GM10847 (cell line): ENCODE measurements around the gene MED22.

ENCODE experiments used
- POLR2A ChIP-seq: IDR thresholded peaks from 2 replicates; pipeline ENCODE4 v1.6.1; 2011; ENCODE audit not compliant: insufficient read length; ENCODE audit errors: extremely low read depth

The MED22 gene

DNA sequence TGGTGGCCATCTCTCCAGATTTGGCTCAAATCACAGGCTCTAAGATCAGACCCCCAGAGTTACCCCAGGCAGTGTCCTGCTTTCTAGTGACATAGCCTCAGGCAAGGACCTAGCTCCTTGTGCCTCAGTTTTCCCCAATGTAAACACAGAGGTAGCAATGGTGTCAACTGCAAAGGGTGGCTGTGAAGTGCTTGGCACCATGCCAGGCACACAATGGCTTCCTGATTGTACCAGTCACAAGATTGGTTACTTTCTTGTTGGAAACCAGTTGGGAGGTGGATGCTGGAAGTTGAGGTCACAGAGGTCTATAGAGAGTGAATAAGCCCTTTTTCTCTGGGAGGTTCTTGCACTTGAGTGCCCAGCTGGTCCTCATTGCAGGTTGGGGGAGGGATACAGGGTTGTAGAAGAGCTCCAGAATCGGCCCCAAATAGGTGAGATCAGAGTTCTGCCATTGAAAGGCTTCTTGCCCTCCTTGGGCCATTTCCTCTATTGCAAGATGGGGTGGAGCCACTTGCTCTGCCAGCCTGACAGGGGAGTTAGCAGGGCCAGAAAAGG, 30.6 kb upstream of the MED22 start:
- TF ChIP-seq POLR2A = no peak

DNA sequence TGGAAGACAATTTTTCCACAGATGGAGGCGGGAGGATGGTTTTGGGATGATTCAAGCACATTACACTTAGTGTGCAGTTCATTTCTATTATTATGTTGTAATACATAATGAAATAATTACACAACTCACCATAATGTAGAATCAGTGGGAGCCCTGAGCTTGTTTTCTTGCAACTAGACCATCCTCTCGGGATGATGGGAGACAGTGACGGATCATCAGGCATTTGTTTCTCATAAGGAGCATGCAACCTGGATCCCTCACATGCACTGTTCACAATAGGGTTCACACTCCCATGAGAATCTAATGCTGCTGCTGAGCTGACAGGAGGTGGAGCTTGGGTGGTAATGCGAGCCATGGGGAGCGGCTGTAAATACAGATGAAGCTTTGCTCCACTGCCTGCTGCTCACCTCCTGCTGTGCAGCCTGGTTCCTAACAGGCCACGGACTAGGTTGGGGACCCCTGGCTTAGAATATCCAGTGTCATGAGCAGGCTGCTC, 29.8 kb upstream of the MED22 start:
- no peak for TF ChIP-seq POLR2A

DNA sequence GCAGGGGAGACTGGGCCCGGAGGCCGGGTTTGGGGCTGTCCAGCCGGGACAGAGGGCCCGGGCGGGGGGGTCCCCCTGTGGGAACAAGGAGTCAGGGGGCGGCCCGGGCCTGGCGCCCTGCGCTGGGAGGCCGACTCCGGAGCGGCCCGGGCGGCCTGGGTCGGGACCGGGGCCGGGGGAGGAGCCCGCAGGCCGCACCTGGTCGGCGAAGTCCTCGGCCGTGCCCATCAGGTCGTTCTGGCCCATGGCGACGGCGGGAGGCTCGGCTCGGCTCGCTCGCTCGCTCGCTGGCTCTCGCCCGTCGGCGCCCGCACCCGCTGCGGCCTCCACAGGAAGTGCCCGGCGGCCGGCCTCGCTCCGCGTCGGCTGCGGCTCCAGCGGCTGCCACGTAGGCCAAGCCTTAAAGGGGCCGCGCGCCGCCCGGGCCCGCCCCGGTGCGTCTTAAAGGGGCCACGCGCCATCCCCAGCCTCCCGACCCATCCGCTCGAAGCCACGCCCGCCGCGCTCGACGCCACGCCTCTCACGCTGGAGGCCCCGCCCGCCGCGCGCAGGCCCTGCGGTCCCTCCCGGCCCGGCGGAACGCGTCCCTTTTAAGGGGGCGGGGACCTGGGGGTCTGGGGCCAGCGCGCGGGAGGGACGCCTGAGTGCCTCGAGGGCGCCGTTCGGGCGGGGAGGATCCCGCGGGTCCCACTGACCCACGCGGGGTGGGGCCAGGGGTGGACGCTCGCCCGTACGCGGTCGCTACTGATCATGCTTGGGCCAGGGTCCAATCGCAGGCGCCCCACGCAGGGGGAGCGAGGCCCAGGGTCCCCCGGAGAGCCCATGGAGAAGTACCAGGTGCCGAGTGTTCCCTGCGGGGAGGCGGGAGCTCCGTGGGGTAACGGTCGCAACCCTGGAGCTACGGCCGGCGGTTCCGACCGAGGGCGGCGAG, 28.1 kb upstream of the MED22 start, which contains the start of the genes STKLD1 and SURF4:
Gene STKLD1, plus strand, starts transcription at position 643 of the 931 bp plus-strand sequence. Its CDS starts 108 bp downstream, at position 751.
Gene SURF4, minus strand, starts transcription at position 337 of the 931 bp plus-strand sequence. Its CDS starts 91 bp downstream, at position 246.
- peak; percentile 87 for TF ChIP-seq POLR2A

DNA sequence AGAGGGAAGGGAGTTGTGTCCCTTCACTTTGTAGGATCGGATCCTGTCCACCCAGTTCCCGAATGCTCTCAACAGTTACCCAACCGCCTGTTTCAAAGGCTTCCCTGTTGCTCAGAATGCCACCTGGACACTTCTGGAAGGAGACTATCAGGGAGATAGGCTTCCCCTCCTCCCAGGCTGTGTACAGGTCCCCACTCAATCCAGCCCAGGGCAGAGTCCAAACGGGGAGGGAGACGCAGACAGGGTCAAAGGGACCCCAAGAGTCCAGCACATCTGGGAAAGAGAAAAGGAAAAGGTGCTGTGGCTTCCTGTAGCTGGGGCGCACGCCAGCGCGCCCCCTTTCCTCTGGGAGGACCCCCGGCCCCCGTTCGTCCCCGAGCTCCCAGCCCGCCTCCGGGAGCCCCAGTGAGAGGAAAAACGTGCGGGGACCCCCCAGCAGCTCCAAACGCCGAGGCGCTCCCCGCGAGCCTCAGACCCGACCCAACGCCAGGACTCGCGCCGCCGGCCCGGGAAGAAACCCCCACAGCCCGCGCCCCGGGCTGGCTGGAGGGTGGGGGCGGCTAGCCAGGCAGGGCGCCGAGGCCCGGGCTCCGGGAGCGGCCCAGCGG, 27.3 kb upstream of the MED22 start:
- no peak for TF ChIP-seq POLR2A

DNA sequence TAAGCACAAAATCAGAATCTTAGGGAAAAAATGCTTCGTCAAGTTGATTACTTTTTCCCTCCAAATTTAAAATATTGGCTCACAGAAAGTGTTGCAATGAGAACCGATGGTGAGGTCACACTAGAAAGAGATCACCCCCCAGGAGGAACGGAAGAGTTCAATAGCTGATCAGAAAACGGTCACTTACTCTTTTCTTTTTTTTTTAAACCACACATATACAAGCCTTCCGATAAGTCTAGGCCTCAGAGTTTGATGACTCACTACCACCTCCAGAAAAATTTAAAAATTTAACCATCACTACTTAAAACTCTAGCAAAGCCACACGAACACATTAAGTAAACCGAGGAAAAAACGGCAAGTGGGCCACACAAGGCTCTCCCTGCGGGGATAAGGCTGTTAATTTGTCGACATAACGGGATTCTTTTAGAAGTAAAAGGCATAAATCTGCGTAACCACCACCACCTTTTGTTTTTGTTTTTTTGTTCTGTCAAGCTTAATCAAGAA, 26.7 kb upstream of the MED22 start:
- no peak for TF ChIP-seq POLR2A

DNA sequence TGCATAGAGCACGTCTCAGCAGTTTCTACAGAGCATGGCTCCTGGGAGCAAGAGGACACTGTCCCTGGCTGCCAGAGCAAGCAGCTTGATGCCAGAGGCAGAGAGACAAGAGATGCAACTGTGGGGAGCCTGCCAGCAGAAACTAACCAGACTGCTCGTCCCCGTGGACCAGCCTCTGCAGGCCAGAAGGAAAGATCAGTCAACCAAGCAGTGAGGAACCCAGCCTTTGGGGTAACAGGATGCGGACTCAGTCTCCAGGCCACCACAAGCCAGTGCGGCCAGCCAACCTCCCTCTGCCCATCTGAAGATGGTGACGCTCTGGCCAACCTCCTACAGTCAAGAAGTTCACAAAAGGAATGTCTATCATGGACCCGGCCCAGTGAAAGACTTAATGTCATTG, 24.2 kb upstream of the MED22 start:
- no peak for TF ChIP-seq POLR2A

DNA sequence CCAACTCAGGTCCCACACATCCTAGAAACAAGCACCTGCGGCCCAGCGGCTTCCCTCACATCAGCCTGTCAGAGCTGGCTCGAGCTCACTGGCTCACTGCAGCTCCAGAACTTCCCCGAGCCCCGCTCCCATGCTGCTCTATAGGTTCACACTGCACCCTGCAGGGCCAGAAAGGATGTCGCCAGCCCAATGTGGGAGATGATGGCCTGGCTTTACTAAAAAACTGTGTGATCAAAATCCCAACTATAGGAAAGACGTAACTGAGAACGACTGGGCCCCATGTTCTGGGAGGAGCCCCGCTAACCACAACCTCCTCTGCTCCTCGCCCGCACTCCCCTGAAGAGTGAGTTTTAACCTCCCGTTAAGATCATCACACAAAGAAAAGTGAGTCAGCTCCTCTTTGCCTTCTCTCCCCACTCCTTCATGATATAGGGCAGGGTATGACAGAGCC, 23.4 kb upstream of the MED22 start:
- no peak for TF ChIP-seq POLR2A

DNA sequence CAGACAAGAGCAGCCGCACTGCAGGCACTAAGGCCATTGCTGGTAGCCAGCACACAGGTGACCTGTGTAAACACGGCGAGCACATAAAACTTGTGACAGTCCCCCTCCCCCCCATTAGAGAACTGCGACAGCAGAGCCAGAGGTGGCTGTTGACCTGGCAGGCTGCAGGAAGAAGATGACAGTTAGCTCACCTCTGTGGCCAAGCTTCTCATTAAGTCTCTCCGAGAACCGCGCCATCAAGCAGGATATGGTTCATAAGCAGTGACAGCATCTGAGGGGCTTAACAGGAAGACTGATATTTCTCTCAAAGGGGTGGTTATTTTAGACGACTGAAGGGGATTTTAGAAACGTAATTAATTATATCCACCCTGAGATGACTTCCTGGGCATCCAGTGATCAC, 22.8 kb upstream of the MED22 start:
- TF ChIP-seq POLR2A = no peak

DNA sequence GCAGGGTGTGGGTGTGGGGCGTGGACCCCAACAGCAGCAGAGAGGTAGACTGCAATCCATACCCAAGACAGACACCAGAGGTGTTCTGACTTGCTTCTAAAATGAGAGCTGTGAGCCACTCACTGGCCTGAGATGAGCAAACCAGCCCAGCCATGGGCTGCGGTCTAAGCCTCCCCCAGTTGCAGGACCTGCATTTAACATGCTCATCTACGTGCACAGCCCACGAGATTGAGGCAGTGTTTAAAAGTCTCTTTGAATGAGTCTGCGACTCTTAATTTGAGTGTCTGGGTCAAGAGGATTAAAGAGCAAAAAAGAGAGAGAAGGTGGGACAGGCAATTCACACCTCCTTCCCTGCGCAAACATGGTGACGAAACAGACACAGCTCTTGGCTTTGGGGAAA, 22.0 kb upstream of the MED22 start:
- TF ChIP-seq POLR2A = no peak

DNA sequence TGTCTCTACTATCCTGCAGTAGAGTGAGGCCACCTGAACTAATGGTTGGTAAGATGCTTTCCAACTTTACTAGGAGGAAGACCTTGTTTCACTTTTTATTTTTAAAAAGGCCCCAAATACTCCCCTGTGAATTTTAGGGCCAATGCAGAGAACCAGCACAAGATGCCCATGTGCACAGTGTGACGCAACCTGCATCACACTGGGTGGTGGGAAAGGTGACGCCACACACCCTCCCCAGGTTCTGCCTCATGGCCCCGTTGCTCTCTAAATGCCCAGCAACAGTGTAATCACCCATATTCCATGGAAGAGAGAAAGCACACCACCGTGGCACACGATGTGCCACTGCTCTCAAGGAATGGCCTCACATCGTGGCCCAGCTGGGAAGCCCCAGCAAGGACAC, 21.5 kb upstream of the MED22 start:
- no peak for TF ChIP-seq POLR2A

DNA sequence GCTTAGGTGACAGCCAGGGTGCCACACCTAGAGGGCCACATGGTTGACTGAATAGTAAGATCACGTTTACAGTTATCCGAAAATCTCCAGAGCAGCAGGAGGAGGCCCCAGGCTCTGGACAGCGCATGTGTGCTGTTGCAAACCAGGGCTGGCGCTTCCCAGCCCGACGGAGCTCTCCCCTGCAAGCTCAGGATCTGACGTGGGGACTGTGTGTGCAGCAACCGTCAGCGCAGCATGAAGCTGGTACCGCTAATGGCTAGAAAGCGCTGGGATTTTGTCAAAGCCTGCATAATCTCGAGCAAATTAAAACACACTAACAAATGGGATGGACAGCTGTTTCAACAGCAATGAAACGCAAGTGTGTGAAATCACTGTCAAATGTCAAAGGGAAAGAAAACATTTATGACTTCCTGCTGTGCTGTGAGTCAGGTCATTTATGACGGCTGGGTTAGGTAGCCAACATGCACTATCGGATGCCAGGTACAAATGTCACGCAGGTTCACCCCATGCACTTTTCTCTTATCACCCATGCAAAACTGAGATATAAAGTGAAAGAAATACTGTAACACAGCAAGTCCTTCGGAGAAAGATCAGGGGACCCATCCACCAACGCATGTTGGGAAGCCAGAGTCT, 20.4 kb upstream of the MED22 start:
- no peak for TF ChIP-seq POLR2A

DNA sequence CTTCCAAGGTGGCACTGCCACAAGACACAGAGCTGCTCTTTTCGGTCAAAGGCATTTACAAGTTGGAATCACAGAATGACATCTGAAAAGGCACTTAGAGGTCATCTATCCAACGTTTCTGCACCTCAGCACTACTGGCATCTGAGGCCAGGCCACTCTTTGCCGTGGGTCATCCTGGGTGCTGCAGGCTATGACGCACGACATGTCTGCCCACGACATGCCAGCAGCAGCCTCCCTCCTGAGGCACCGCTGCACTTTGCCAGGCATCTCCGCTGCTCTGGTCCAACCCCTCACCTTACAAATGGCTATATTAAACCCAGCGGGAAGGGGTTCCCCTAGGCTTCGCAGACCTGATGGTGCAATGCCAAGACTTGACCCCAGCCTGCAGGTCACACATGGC, 19.8 kb upstream of the MED22 start:
- no peak for TF ChIP-seq POLR2A

DNA sequence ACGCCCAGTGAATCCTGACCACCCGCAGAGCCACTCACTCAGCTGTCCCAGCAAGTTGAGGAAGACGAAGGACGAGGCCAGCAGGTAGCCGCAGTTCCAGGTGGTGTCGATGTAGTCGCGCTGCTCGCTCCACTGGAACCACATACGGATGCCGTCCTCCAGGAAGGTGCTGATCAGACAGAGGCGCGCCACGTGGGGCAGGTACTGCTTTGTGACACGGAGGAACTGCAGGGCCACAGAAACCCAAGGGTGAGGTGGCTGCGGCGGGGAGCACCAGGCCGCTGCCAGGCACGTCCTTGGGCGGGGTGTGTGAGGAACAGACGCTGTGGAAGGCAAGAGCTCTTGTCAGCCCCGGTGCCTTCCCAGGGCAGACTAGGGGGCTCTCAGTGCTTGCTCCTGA, 19.3 kb upstream of the MED22 start:
- TF ChIP-seq POLR2A = no peak

DNA sequence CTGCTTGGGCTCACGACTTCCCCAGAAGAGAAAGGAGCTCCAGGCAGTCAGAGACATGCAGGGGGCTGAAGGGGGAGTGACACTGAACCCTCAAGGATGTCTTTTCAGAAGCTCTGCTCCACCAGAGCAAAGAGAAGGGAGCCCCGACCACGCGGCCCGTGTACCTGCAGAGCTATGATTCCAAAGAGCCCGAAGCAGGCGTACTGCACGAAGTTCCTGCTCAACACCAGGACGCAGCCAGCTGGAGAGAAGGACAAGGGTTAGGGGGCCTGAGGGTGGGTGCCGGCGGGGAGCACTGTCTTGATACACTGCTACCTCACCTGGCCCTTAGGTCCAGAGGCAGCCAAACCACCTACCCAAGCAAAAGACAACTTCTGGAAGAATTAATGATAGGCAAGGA, 18.5 kb upstream of the MED22 start:
- no peak for TF ChIP-seq POLR2A

DNA sequence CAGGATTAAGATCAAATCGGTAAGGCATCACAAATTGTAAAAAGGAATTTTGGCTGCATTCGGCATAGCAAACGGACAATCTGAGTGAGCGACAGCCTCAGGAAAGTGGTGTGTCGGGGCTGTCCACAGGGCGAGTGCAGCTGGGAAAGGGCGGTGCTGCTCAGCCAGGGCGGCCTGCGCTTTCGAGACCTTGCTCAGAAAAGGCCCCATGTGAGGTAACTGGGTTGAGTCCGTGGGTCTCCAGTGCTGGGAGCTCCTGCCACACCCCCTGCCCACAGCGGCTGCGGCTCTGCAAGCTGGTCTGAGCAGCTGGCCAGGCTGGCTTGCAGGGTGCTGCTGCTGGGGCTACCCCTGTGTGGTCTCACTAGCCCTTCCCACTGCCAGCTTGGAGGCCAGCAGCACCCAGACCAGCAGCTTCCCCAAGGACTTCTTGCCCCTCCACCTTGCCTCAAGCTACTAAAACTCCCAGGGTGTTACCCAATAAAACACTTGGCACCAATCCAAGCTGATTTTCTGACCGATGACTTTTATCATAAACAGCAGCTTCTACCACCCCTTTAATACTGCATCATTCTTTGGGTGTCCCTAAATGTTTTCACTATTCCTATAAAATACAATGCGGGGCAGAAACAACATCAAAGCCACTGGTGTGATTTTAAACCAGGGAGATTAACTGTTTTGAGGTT, 14.6 kb upstream of the MED22 start:
- no peak for TF ChIP-seq POLR2A

DNA sequence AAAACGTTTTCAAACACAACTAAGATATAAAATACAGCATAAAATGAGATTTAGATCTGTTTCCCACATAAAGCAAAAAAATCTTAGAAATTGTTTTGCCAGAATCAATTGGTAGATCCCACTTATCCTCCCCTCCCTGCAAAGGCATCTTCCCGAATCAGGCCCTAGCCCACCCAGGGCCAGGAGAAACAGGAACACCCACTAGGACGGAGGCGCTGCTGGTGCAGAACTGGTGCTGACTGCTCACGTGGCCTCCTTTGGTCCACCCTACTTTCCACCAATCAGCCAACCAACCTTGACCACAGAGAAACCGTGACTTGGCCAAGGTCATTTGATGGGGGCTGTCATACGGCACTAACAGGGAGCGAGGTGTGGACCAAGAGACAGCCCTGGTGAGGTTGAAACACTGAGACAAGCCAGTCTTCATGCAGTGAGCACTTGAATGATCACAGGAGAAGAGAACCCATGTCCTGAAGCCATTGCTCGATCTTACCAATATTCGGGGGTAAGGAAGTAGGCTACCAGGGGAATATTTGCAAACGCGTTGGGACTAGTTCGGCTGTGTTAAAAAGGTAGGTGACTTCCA, 13.7 kb upstream of the MED22 start:
- no peak for TF ChIP-seq POLR2A
